PC-9 (cell line): Measurements from ENCODE around the gene NMNAT3. TPM values are rescaled to one million over a fixed set of nuclear protein-coding genes. Genes with fewer than 3 reads are reported as not detected.

Source experiments
- BruUV-seq: library from RNA; stranded (reverse); fragments of 400-500 nt; replicated peaks from 2 replicates; lab custom pipeline; 2021; lab: Mats Ljungman, UMichigan
- CTCF ChIA-PET: fragments of 300-600 bp; sonication (Branson Sonifier 250); formaldehyde crosslinking; loops from one replicate; lab custom pipeline; 2022; ENCODE audit warnings: antibody characterized with exemption; lab: Charles Lee
- POLR2A ChIA-PET: fragments of 300-600 bp; sonication (Branson Sonifier 250); formaldehyde crosslinking; loops from one replicate; lab custom pipeline; 2022; ENCODE audit warnings: antibody characterized with exemption; ENCODE audit not compliant: unreplicated experiment; lab: Charles Lee
- DNase-seq, 2 experiments: peaks; one replicate each; pipeline versions ENCODE4 v3.0.0 to v3.0.0-alpha.2; 2015 to 2022; ENCODE audit warnings: mixed read lengths in 1 of 2
- H2AFZ ChIP-seq: fragments of 200-600 bp; sonication (generic); 2 replicates; pipeline ENCODE4 v1.8.1; 2017; ENCODE audit warnings: antibody characterized with exemption
- H3F3A ChIP-seq: fragments of 200-600 bp; sonication (generic); 2 replicates; pipeline ENCODE4 v1.8.1; 2017; ENCODE audit warnings: antibody characterized with exemption, mild to moderate bottlenecking, low read depth; ENCODE audit not compliant: insufficient read depth
- H3K27ac ChIP-seq: fragments of 200-600 bp; sonication (generic); 2 replicates; pipeline ENCODE4 v1.6.1; 2016; ENCODE audit warnings: mixed run types
- H3K27me3 ChIP-seq: fragments of 200-600 bp; sonication (generic); 2 replicates; pipeline ENCODE4 v1.6.1; 2016; ENCODE audit warnings: low read depth, mixed run types; ENCODE audit not compliant: insufficient read depth
- H3K36me3 ChIP-seq: fragments of 200-600 bp; sonication (generic); 2 replicates; pipeline ENCODE4 v1.6.1; 2016; ENCODE audit warnings: low read depth, mixed run types
- H3K4me1 ChIP-seq: fragments of 200-600 bp; sonication (generic); replicated peaks from 2 replicates; pipeline ENCODE4 v1.6.1; 2016; ENCODE audit warnings: mixed run types; ENCODE audit not compliant: insufficient read depth
- H3K4me2 ChIP-seq: fragments of 200-600 bp; sonication (generic); 2 replicates; pipeline ENCODE4 v1.6.1; 2017; ENCODE audit warnings: mixed run types
- H3K4me3 ChIP-seq: fragments of 200-600 bp; sonication (generic); 2 replicates; pipeline ENCODE4 v1.6.1; 2016; ENCODE audit warnings: mixed run types
- H3K79me2 ChIP-seq: fragments of 200-600 bp; sonication (generic); 2 replicates; pipeline ENCODE4 v1.6.1; 2017; ENCODE audit warnings: low read depth, mixed run types
- H3K9me2 ChIP-seq: fragments of 200-600 bp; sonication (generic); 2 replicates; pipeline ENCODE4 v1.8.1; 2017; ENCODE audit warnings: mild to moderate bottlenecking; ENCODE audit not compliant: insufficient read depth
- H3K9me3 ChIP-seq: fragments of 200-600 bp; sonication (generic); 2 replicates; pipeline ENCODE4 v1.8.1; 2016; ENCODE audit warnings: low read depth; ENCODE audit not compliant: insufficient read depth
- H4K20me1 ChIP-seq: fragments of 200-600 bp; sonication (generic); 2 replicates; pipeline ENCODE4 v1.8.1; 2017; ENCODE audit not compliant: insufficient read depth
- CTCF ChIP-seq: fragments of 200-600 bp; sonication (generic); conservative IDR thresholded peaks from 2 replicates; pipeline ENCODE4 v1.6.1; 2017; ENCODE audit warnings: mixed run types, antibody characterized with exemption, mild to moderate bottlenecking, moderate library complexity
- EZH2 ChIP-seq: fragments of 200-600 bp; sonication (generic); IDR thresholded peaks from 2 replicates; pipeline ENCODE4 v1.8.0; 2017; ENCODE audit warnings: antibody characterized with exemption, low read depth
- intact Hi-C: fragments of 100-400 bp; cut with micrococcal nuclease; formaldehyde crosslinking; loops from one replicate; pipeline ENCODE4 v1.10.0; 2022; ENCODE audit not compliant: unreplicated experiment
- total RNA-seq: library from RNA; stranded (reverse); gene quantifications from 2 replicates; pipeline ENCODE4 v1.2.3, GENCODE V29; 2021

NMNAT3 gene
- total RNA-seq, 1 experiment from 2014 or later = 1.6 TPM

GRCh38 chr3:139716908-139717485 is 39.2 kb upstream of the NMNAT3 start:
- BruUV-seq = no TSS peak
- peaks cover 18% of the 10 kb centered on the region; the same call in 1 of the 2 replicates for H3K27me3 ChIP-seq
- no peaks in the 10 kb centered on the region for H3K79me2 ChIP-seq
- no peaks in the 10 kb centered on the region for H3K4me1 ChIP-seq
- intact Hi-C loops = no loop called here
- H3K9me2 ChIP-seq = no peaks in the 10 kb centered on the region
- TF ChIP-seq CTCF = no peak
- TF ChIP-seq EZH2 = no peak
- no peak for DNase-seq
- POLR2A ChIA-PET = no interaction called here
- no peaks in the 10 kb centered on the region for H4K20me1 ChIP-seq
- CTCF ChIA-PET = no interaction called here
- H3K4me2 ChIP-seq = no peak overlapping the region
- no peak overlapping the region for H2AFZ ChIP-seq
- no peaks in the 10 kb centered on the region for H3F3A ChIP-seq
- no peaks in the 10 kb centered on the region for H3K36me3 ChIP-seq
- no peaks in the 10 kb centered on the region for H3K9me3 ChIP-seq
- H3K4me3 ChIP-seq = no peak overlapping the region
- no peak overlapping the region for H3K27ac ChIP-seq

GRCh38 chr3:139715743-139716360 is 38.1 kb upstream of the NMNAT3 start:
- Histone ChIP-seq H4K20me1 (no peaks in the 10 kb centered on the region), H3K9me3 (no peaks in the 10 kb centered on the region), H3K9me2 (no peaks in the 10 kb centered on the region), H3K27me3 (peaks cover 20% of the 10 kb centered on the region; the same call in 1 of the 2 replicates), H3K79me2 (no peaks in the 10 kb centered on the region), H2AFZ (no peak overlapping the region), H3K36me3 (no peaks in the 10 kb centered on the region), H3K4me2 (no peak overlapping the region), H3K27ac (no peak overlapping the region), H3K4me1 (no peaks in the 10 kb centered on the region), H3K4me3 (no peak overlapping the region), H3F3A (no peaks in the 10 kb centered on the region)
- DNase-seq = no peak
- CTCF ChIA-PET = no interaction called here
- POLR2A ChIA-PET = no interaction called here
- BruUV-seq = no TSS peak
- intact Hi-C loops = no loop called here
- TF ChIP-seq EZH2 = no peak
- TF ChIP-seq CTCF = no peak

- intact Hi-C loops = no loop called here
- no peak for TF ChIP-seq EZH2
- TF ChIP-seq CTCF = no peak
- DNase-seq = no peak
- no peaks in the 10 kb centered on the region for H3K79me2 ChIP-seq
- CTCF ChIA-PET = no interaction called here
- no peaks in the 10 kb centered on the region for H4K20me1 ChIP-seq
- POLR2A ChIA-PET = no interaction called here
- H3K36me3 ChIP-seq = no peaks in the 10 kb centered on the region
- no peak overlapping the region for H3K27ac ChIP-seq
- H3K9me2 ChIP-seq = no peaks in the 10 kb centered on the region
- H2AFZ ChIP-seq = no peak overlapping the region
- H3K9me3 ChIP-seq = no peaks in the 10 kb centered on the region
- no peaks in the 10 kb centered on the region for H3K4me1 ChIP-seq
- peaks cover 21% of the 10 kb centered on the region; the same call in 1 of the 2 replicates for H3K27me3 ChIP-seq
- H3K4me3 ChIP-seq = no peak overlapping the region
- H3K4me2 ChIP-seq = no peak overlapping the region
- no peaks in the 10 kb centered on the region for H3F3A ChIP-seq
- no TSS peak for BruUV-seq
Measured at GRCh38 chr3:139715166-139715565, 37.4 kb upstream of the NMNAT3 start.
